Endothelial cell of umbilical vein (primary cell): ENCODE measurements around the gene LDLRAD4. TPM values are rescaled to one million over a fixed set of nuclear protein-coding genes. Genes with fewer than 3 reads are reported as not detected.

ENCODE experiments used
- BruUV-seq: library from RNA; stranded (reverse); fragments of 400-500 nt; replicated peaks from 2 replicates; lab custom pipeline; 2021; lab: Mats Ljungman, UMichigan
- CTCF ChIA-PET: fragments of 300-600, 350-600 bp; sonication (Branson Sonifier 250); formaldehyde crosslinking; loops from one replicate; lab custom pipeline; 2021; ENCODE audit warnings: antibody characterized with exemption, inconsistent platforms; lab: Charles Lee
- POLR2A ChIA-PET: fragments of 300-600, 350-600 bp; sonication (Branson Sonifier 250); formaldehyde crosslinking; loops from one replicate; lab custom pipeline; 2021; ENCODE audit warnings: antibody characterized with exemption, inconsistent platforms; lab: Charles Lee
- DNase-seq: peaks from one replicate; pipeline ENCODE4 v3.0.0-alpha.2; 2011; ENCODE audit warnings: low read depth, low spot score
- FAIRE-seq: peaks from 2 replicates; lab custom pipeline; 2011; peaks lifted over from hg19 to GRCh38; lab: Jason Lieb, UNC
- H2AFZ ChIP-seq: 2 replicates; pipeline ENCODE4 v1.6.0; 2012; ENCODE audit warnings: low read depth, low read length, control low read depth, inconsistent platforms
- H3K27ac ChIP-seq: 2 replicates; pipeline ENCODE4 v1.5.1; 2011; ENCODE audit warnings: low read depth, mild to moderate bottlenecking, control low read depth, low read length, moderate library complexity; ENCODE audit not compliant: insufficient read depth
- H3K27me3 ChIP-seq, 2 experiments: 2 replicates each; pipeline versions ENCODE4 v1.6.0 to v1.6.1; 2011; ENCODE audit warnings: low read length in 2 of 2, mixed read lengths in 1 of 2; ENCODE audit not compliant: control insufficient read depth in 2 of 2, insufficient read depth in 2 of 2
- H3K36me3 ChIP-seq, 2 experiments: 2 replicates in 1 of 2; 3 replicates in 1 of 2; pipeline ENCODE4 v1.5.1; 2011; ENCODE audit warnings: low read length in 2 of 2, mild to moderate bottlenecking in 1 of 2, moderate library complexity in 1 of 2; ENCODE audit not compliant: control insufficient read depth in 2 of 2, insufficient read depth in 2 of 2; ENCODE audit errors: extremely low read depth in 1 of 2
- H3K4me1 ChIP-seq: 3 replicates; pipeline ENCODE4 v1.5.1; 2011; ENCODE audit warnings: mild to moderate bottlenecking, low read length; ENCODE audit not compliant: control insufficient read depth, insufficient read depth; ENCODE audit errors: extremely low read depth
- H3K4me2 ChIP-seq: 2 replicates; pipeline ENCODE4 v1.6.1; 2011; ENCODE audit warnings: low read length, control low read depth, mixed read lengths; ENCODE audit not compliant: insufficient read depth
- H3K4me3 ChIP-seq, 3 experiments: fragments of 200-600 bp in 1 of 3; sonication (generic), shearing (Covaris generic) in 1 of 3; replicated peaks in 1 of 3; 2 replicates each; pipeline ENCODE4 v1.5.1; 2011 to 2016; ENCODE audit warnings: control low read depth in 3 of 3, low read length in 3 of 3, mild to moderate bottlenecking in 2 of 3, inconsistent platforms in 1 of 3, low read depth in 1 of 3, moderate library complexity in 1 of 3; ENCODE audit not compliant: insufficient read depth in 1 of 3
- H3K79me2 ChIP-seq: 2 replicates; pipeline ENCODE4 v1.6.0; 2012; ENCODE audit warnings: low read length, inconsistent platforms; ENCODE audit not compliant: control insufficient read depth, insufficient read depth
- H3K9ac ChIP-seq: replicated peaks from 2 replicates; pipeline ENCODE3; 2011; ENCODE audit warnings: low read length, control low read depth; ENCODE audit not compliant: insufficient read depth; ENCODE audit errors: extremely low read depth
- H3K9me1 ChIP-seq: replicated peaks from 3 replicates; pipeline ENCODE4 v1.6.0; 2011; ENCODE audit warnings: mild to moderate bottlenecking, low read length; ENCODE audit not compliant: control insufficient read depth, insufficient read depth; ENCODE audit errors: extremely low read depth
- H3K9me3 ChIP-seq: replicated peaks from 2 replicates; pipeline ENCODE4 v1.5.1; 2012; ENCODE audit warnings: low read length, inconsistent platforms; ENCODE audit not compliant: control insufficient read depth, insufficient read depth
- H4K20me1 ChIP-seq: replicated peaks from 2 replicates; pipeline ENCODE3; 2011; ENCODE audit warnings: mild to moderate bottlenecking, low read length; ENCODE audit not compliant: control insufficient read depth, insufficient read depth; ENCODE audit errors: extremely low read depth
- CTCF ChIP-seq, 2 donors: IDR thresholded peaks; 1 replicate in 1 of 2; 2 replicates in 1 of 2; pipeline ENCODE4 v1.5.1; 2011; ENCODE audit warnings: low read length in 2 of 2, mild to moderate bottlenecking in 2 of 2, moderate library complexity in 2 of 2, control low read depth in 1 of 2, inconsistent platforms in 1 of 2, low read depth in 1 of 2; ENCODE audit not compliant: insufficient read depth in 1 of 2; ENCODE audit errors: extremely low read depth in 1 of 2
- EZH2 ChIP-seq: IDR thresholded peaks from 2 replicates; pipeline ENCODE4 v1.6.1; 2012; ENCODE audit warnings: borderline replicate concordance, low read depth, mild to moderate bottlenecking, moderate library complexity, low read length, inconsistent platforms; ENCODE audit not compliant: severe bottlenecking
- FOS ChIP-seq: IDR thresholded peaks from 2 replicates; pipeline ENCODE4 v1.6.1; 2011; ENCODE audit warnings: mild to moderate bottlenecking, low read length, moderate library complexity, borderline replicate concordance; ENCODE audit not compliant: insufficient read depth
- GATA2 ChIP-seq: IDR thresholded peaks from 2 replicates; pipeline ENCODE4 v1.7.0; 2011; ENCODE audit warnings: low read depth, mild to moderate bottlenecking, moderate library complexity, mixed read lengths, low read length; ENCODE audit not compliant: insufficient read length, insufficient read depth
- JUN ChIP-seq: IDR thresholded peaks from 2 replicates; pipeline ENCODE4 v1.6.1; 2011; ENCODE audit warnings: borderline replicate concordance, low read depth; ENCODE audit not compliant: insufficient read length, insufficient read depth
- MAX ChIP-seq: IDR thresholded peaks from 2 replicates; pipeline ENCODE4 v1.6.1; 2011; ENCODE audit not compliant: insufficient read depth, insufficient read length
- MYC ChIP-seq: IDR thresholded peaks from one replicate; pipeline ENCODE4 v1.6.1; 2011; ENCODE audit warnings: mild to moderate bottlenecking, low read depth, low read length
- POLR2A ChIP-seq: IDR thresholded peaks from 2 replicates; pipeline ENCODE4 v1.6.1; 2012; ENCODE audit warnings: low read depth, mild to moderate bottlenecking, control low read depth, low read length
- POLR2AphosphoS5 ChIP-seq: IDR thresholded peaks from 2 replicates; pipeline ENCODE4 v1.6.1; 2012; ENCODE audit warnings: low read depth, mild to moderate bottlenecking, control low read depth, low read length, moderate library complexity; ENCODE audit not compliant: insufficient read depth
- dilution Hi-C: fragments of 300-500 bp; cut with MboI; formaldehyde crosslinking; loops from one replicate; pipeline ENCODE4 v1.15.0; 2019; ENCODE audit warnings: low sequenced_read_pairs; ENCODE audit not compliant: extremely low pct_ligation_motif_present
- intact Hi-C: fragments of 100-400 bp; cut with micrococcal nuclease; formaldehyde crosslinking; loops from one replicate; pipeline ENCODE4 v1.10.0; 2022
- polyA plus RNA-seq, 4 experiments: library from polyadenylated mRNA; depleted of rRNA in 3 of 4; stranded (reverse) in 3 of 4; unstranded in 1 of 4; fragments of >200 nt; gene quantifications; 2 replicates each; pipeline versions ENCODE4 v1.2.1 to v1.2.3, GENCODE V29; 2011 to 2012; ENCODE audit warnings: missing spikeins in 1 of 4
- total RNA-seq: library from RNA; stranded (reverse); gene quantifications from 2 replicates; pipeline ENCODE4 v1.2.3, GENCODE V29; 2021

LDLRAD4 gene
- total and polyA plus RNA-seq, 2 donors (not counting 3 experiments of a cell fraction or from before 2014, with no cell fraction given) = 5.2 to 6.5 TPM

GRCh38 chr18:13611601-13612195 is 393.1 kb downstream of the LDLRAD4 start:
- Histone ChIP-seq H3K9me3 (no peaks in the 10 kb centered on the region), H3K27ac (no peak overlapping the region), H3K36me3 (no peaks in the 10 kb centered on the region), H4K20me1 (no peaks in the 10 kb centered on the region), H3K4me2 (peak overlapping the region; percentile 61), H3K9me1 (no peaks in the 10 kb centered on the region), H3K27me3 (peaks cover 15 to 16% of the 10 kb centered on the region in 2 experiments), H3K9ac (peak overlapping the region; percentile 61), H2AFZ (no peak overlapping the region), H3K4me1 (peaks cover 13% of the 10 kb centered on the region), H3K4me3 (peak overlapping the region in 1 of 3 experiments; percentile 27), H3K79me2 (no peaks in the 10 kb centered on the region)
- peak; percentile 75 for FAIRE-seq
- intact Hi-C loops = loop anchor here (1.0 to 5.0 kb wide), 3 partner anchors 174 to 234 kb away; no protein-coding TSS in a partner anchor
- POLR2A ChIA-PET = no interaction called here
- no TSS peak for BruUV-seq
- CTCF ChIA-PET = interaction anchor here (1.0 to 2.6 kb wide), 2 partner anchors 15 to 54 kb away, joined by 3 to 6 read pairs; no protein-coding TSS in a partner anchor
- DNase-seq = peak; percentile 24
- dilution Hi-C loops = no loop called here
- TF ChIP-seq EZH2 = no peak
- TF ChIP-seq MAX = no peak
- no peak for TF ChIP-seq CTCF (IDR thresholded peaks at IDR 0.05; ENCODE audit: extremely low read depth in 1 of 2, insufficient read depth in 1 of 2, low read depth in 1 of 2, low read length in 2 of 2)
- TF ChIP-seq POLR2AphosphoS5 = no peak
- no peak for TF ChIP-seq MYC
- TF ChIP-seq FOS = no peak
- TF ChIP-seq POLR2A = no peak
- TF ChIP-seq GATA2 = no peak
- no peak for TF ChIP-seq JUN
